ENCODE results near the gene PCDH7. TPM values are rescaled to one million over a fixed set of nuclear protein-coding genes. Genes with fewer than 3 reads are reported as not detected.

PCDH7 gene
- total RNA-seq, 6 experiments from 2014 or later = 0.02 to 1.1 (median 0.23) TPM; not detected in 1

- DNase-seq = no peak
- H3K36me3 Mint-ChIP-seq (ENCODE audit: low read depth) = no peaks in the 10 kb centered on the region
Measured at GRCh38 chr4:30753316-30753715, 33.1 kb downstream of the PCDH7 start.

GRCh38 chr4:30754021-30754420 is 33.9 kb downstream of the PCDH7 start:
- H3K4me3 Mint-ChIP-seq = no peak overlapping the region
- DNase-seq = no peak

More at GRCh38 chr4:30753316-30753715, 33.1 kb downstream of the PCDH7 start:
- no peaks in the 10 kb centered on the region for H3K27me3 Mint-ChIP-seq (ENCODE audit: insufficient read depth)
- H3K4me3 Mint-ChIP-seq = no peak overlapping the region
- H3K4me1 Mint-ChIP-seq (ENCODE audit: low read depth) = no peaks in the 10 kb centered on the region
- no peak for TF ChIP-seq CTCF (IDR thresholded peaks at IDR 0.05)
- H3K9me3 Mint-ChIP-seq = no peaks in the 10 kb centered on the region
- H3K27ac Mint-ChIP-seq = no peak overlapping the region

GRCh38 chr4:30755346-30755745 is 35.2 kb downstream of the PCDH7 start:
- H3K36me3 Mint-ChIP-seq (ENCODE audit: low read depth) = no peaks in the 10 kb centered on the region
- peak overlapping the region; percentile 46; the same call in 1 of the 2 replicates for H3K27ac Mint-ChIP-seq
- no peaks in the 10 kb centered on the region for H3K4me1 Mint-ChIP-seq (ENCODE audit: low read depth)
- peaks cover 1% of the 10 kb centered on the region; the same call in 1 of the 2 replicates for H3K27me3 Mint-ChIP-seq (ENCODE audit: insufficient read depth)
- no peak for TF ChIP-seq CTCF (IDR thresholded peaks at IDR 0.05)
- DNase-seq = no peak
- H3K4me3 Mint-ChIP-seq = no peak overlapping the region
- H3K9me3 Mint-ChIP-seq = no peaks in the 10 kb centered on the region

More at GRCh38 chr4:30754021-30754420, 33.9 kb downstream of the PCDH7 start:
- Mint-ChIP-seq H3K4me1 (ENCODE audit: low read depth) (no peaks in the 10 kb centered on the region), H3K27me3 (ENCODE audit: insufficient read depth) (no peaks in the 10 kb centered on the region), H3K36me3 (ENCODE audit: low read depth) (no peaks in the 10 kb centered on the region), H3K27ac (no peak overlapping the region; the same call in 1 of the 2 replicates), H3K9me3 (no peaks in the 10 kb centered on the region)
- TF ChIP-seq CTCF (IDR thresholded peaks at IDR 0.05) = no peak

GRCh38 chr4:30756553-30756952 is 36.4 kb downstream of the PCDH7 start:
- no peak for TF ChIP-seq CTCF (IDR thresholded peaks at IDR 0.05)
- DNase-seq = no peak
- no peak overlapping the region for H3K4me3 Mint-ChIP-seq
- no peaks in the 10 kb centered on the region for H3K4me1 Mint-ChIP-seq (ENCODE audit: low read depth)
- peaks cover 1% of the 10 kb centered on the region; the same call in 1 of the 2 replicates for H3K27me3 Mint-ChIP-seq (ENCODE audit: insufficient read depth)
- no peak overlapping the region for H3K27ac Mint-ChIP-seq
- no peaks in the 10 kb centered on the region for H3K36me3 Mint-ChIP-seq (ENCODE audit: low read depth)
- no peaks in the 10 kb centered on the region for H3K9me3 Mint-ChIP-seq

- no peak overlapping the region for H3K4me3 Mint-ChIP-seq
- peaks cover 1% of the 10 kb centered on the region; the same call in 1 of the 2 replicates for H3K27me3 Mint-ChIP-seq (ENCODE audit: insufficient read depth)
- H3K36me3 Mint-ChIP-seq (ENCODE audit: low read depth) = no peaks in the 10 kb centered on the region
- H3K27ac Mint-ChIP-seq = no peak overlapping the region
- peak; percentile 65 for DNase-seq
- TF ChIP-seq CTCF (IDR thresholded peaks at IDR 0.05) = no peak
- no peaks in the 10 kb centered on the region for H3K9me3 Mint-ChIP-seq
- H3K4me1 Mint-ChIP-seq (ENCODE audit: low read depth) = no peaks in the 10 kb centered on the region
Measured at GRCh38 chr4:30757357-30757756, 37.2 kb downstream of the PCDH7 start.

- no peak overlapping the region for H3K4me3 Mint-ChIP-seq
- H3K27ac Mint-ChIP-seq = no peak overlapping the region
- peaks cover 1% of the 10 kb centered on the region; the same call in 1 of the 2 replicates for H3K27me3 Mint-ChIP-seq (ENCODE audit: insufficient read depth)
- no peaks in the 10 kb centered on the region for H3K36me3 Mint-ChIP-seq (ENCODE audit: low read depth)
- TF ChIP-seq CTCF (IDR thresholded peaks at IDR 0.05) = no peak
- H3K9me3 Mint-ChIP-seq = no peaks in the 10 kb centered on the region
- H3K4me1 Mint-ChIP-seq (ENCODE audit: low read depth) = no peaks in the 10 kb centered on the region
- DNase-seq = no peak
Measured at GRCh38 chr4:30760551-30760950, 40.4 kb downstream of the PCDH7 start.

Measured in HFFc6 (cell line).